Measurements from ENCODE around the gene TXNRD1. TPM values are rescaled to one million over a fixed set of nuclear protein-coding genes. Genes with fewer than 3 reads are reported as not detected.

TXNRD1 gene
- 100 to 1,000 TPM in 1 of 3 donors, 10 to 100 TPM in 2; 76.0 to 117 (median 77.5) TPM for total RNA-seq
- long read RNA-seq, donor 1, transcript TXNRD1-214 (15 exons, 3,974 nt), result minor isoform, 16 of 99 reads
- long read RNA-seq, donor 1, transcript TXNRD1-205 (15 exons, 3,930 nt), result major isoform, 46 of 99 reads
- long read RNA-seq, donor 1, partial matches to known transcripts, result 21 of 99 reads
- long read RNA-seq, donor 1, other reads (novel, unspliced or antisense), result 14 of 99 reads
- long read RNA-seq, donor 2, partial matches to known transcripts, result 21 of 28 reads
- long read RNA-seq, donor 2, other reads (novel, unspliced or antisense), result 2 of 28 reads

- H3K36me3 ChIP-seq (ENCODE audit: low read depth), result no peaks in the 10 kb centered on the region
- DNase-seq (peak; percentile 86 to 90 (median 87)), ATAC-seq (peak; percentile 95)
- intact Hi-C loops (cut with DNase I, micrococcal nuclease), result no loop called here
- H3K4me3 ChIP-seq, result peak within 1 kb of the TSS; percentile 5
- H3K4me1 ChIP-seq (ENCODE audit: low read depth), result peaks cover 21% of the 10 kb centered on the region
- no peaks in the 10 kb centered on the region for H3K9me3 ChIP-seq
- TF ChIP-seq CTCF (IDR thresholded peaks at IDR 0.05), result peak; percentile 67
These were observed at the start of gene TXNRD1 for GRCh38 chr12:104215638-104216297. Gene TXNRD1 (plus strand): TSS chr12:104215779. CDS start chr12:104215803, 24 bp downstream.

GRCh38 chr12:104165801-104166200, 49.8 kb upstream of the TXNRD1 start:
- intact Hi-C loops (cut with DNase I, micrococcal nuclease), result no loop called here
- no peak for DNase-seq
- ATAC-seq, result no peak
- Histone ChIP-seq H3K9me3 (no peaks in the 10 kb centered on the region), H3K36me3 (ENCODE audit: low read depth) (no peaks in the 10 kb centered on the region), H3K4me3 (no peak overlapping the region), H3K4me1 (ENCODE audit: low read depth) (no peaks in the 10 kb centered on the region)
- TF ChIP-seq CTCF (IDR thresholded peaks at IDR 0.05), result no peak

- no peaks in the 10 kb centered on the region for H3K4me1 ChIP-seq (ENCODE audit: low read depth)
- no peak overlapping the region for H3K4me3 ChIP-seq
- ATAC-seq (no peak), DNase-seq (no peak)
- no peak for TF ChIP-seq CTCF (IDR thresholded peaks at IDR 0.05)
- no peaks in the 10 kb centered on the region for H3K9me3 ChIP-seq
- H3K36me3 ChIP-seq (ENCODE audit: low read depth), result no peaks in the 10 kb centered on the region
- intact Hi-C loops (cut with DNase I, micrococcal nuclease), result no loop called here
These were observed 49.1 kb upstream of the TXNRD1 start for GRCh38 chr12:104166465-104166864.

- no peaks in the 10 kb centered on the region for H3K4me1 ChIP-seq (ENCODE audit: low read depth)
- ATAC-seq (no peak), DNase-seq (no peak)
- H3K36me3 ChIP-seq (ENCODE audit: low read depth), result no peaks in the 10 kb centered on the region
- no peak overlapping the region for H3K4me3 ChIP-seq
- TF ChIP-seq CTCF (IDR thresholded peaks at IDR 0.05), result no peak
- H3K9me3 ChIP-seq, result no peaks in the 10 kb centered on the region
- intact Hi-C loops (cut with DNase I, micrococcal nuclease), result no loop called here
These were observed 47.8 kb upstream of the TXNRD1 start for GRCh38 chr12:104167519-104168458.

- intact Hi-C loops (cut with DNase I, micrococcal nuclease), result no loop called here
- Histone ChIP-seq H3K36me3 (ENCODE audit: low read depth) (no peaks in the 10 kb centered on the region), H3K4me1 (ENCODE audit: low read depth) (no peaks in the 10 kb centered on the region), H3K4me3 (no peak overlapping the region), H3K9me3 (no peaks in the 10 kb centered on the region)
- ATAC-seq (no peak), DNase-seq (no peak)
- no peak for TF ChIP-seq CTCF (IDR thresholded peaks at IDR 0.05)
These were observed 47.0 kb upstream of the TXNRD1 start for GRCh38 chr12:104168596-104168995.

Data from mucosa of descending colon (tissue), 3 donors.